Panc1 (cell line): Measurements from ENCODE around the gene C1orf232. TPM values are rescaled to one million over a fixed set of nuclear protein-coding genes. Genes with fewer than 3 reads are reported as not detected.
A peak's percentile ranks its signal among the peaks of the same experiment; 100 is the strongest.

Experiments
- ATAC-seq: fragments of 200-7000 bp; cut with Tn5 transposase; 2 replicates; pipeline ENCODE4 v1.9.1; 2020; ENCODE audit warnings: mild to moderate bottlenecking, moderate library complexity
- BruUV-seq: library from RNA; stranded (reverse); fragments of 400-500 nt; replicated peaks from 2 replicates; lab custom pipeline; 2021; lab: Mats Ljungman, UMichigan
- CTCF ChIA-PET: fragments of 300-600 bp; sonication (Branson Sonifier 250); formaldehyde crosslinking; loops from one replicate; lab custom pipeline; 2022; ENCODE audit warnings: antibody characterized with exemption; lab: Charles Lee
- POLR2A ChIA-PET: fragments of 300-600 bp; sonication (Branson Sonifier 250); formaldehyde crosslinking; loops from one replicate; lab custom pipeline; 2022; ENCODE audit warnings: antibody characterized with exemption; lab: Charles Lee
- DNase-seq: peaks from one replicate; pipeline ENCODE4 v3.0.0-alpha.2; 2010; ENCODE audit warnings: low read depth, low spot score
- H3K27ac ChIP-seq: 2 replicates; pipeline ENCODE4 v1.5.1; 2011; ENCODE audit warnings: mild to moderate bottlenecking, low read length, inconsistent platforms
- H3K27me3 ChIP-seq: fragments of 200-500 bp; sonication (Bioruptor generic); 2 replicates; pipeline ENCODE4 v1.6.0; 2014; ENCODE audit warnings: low read length, inconsistent platforms; ENCODE audit not compliant: control insufficient read depth, insufficient read depth
- H3K36me3 ChIP-seq: fragments of 200-500 bp; sonication (Bioruptor generic); 2 replicates; pipeline ENCODE4 v1.5.1; 2014; ENCODE audit warnings: inconsistent platforms, mild to moderate bottlenecking, low read length, moderate library complexity; ENCODE audit not compliant: control insufficient read depth, insufficient read depth
- H3K4me1 ChIP-seq: 2 replicates; pipeline ENCODE4 v1.5.1; 2011; ENCODE audit warnings: inconsistent platforms, mild to moderate bottlenecking, low read length, moderate library complexity; ENCODE audit not compliant: control insufficient read depth, insufficient read depth
- H3K4me3 ChIP-seq, 2 experiments: 2 replicates each; pipeline ENCODE4 v1.5.1; 2011 to 2012; ENCODE audit warnings: low read depth in 2 of 2, low read length in 2 of 2, mild to moderate bottlenecking in 2 of 2, inconsistent platforms in 1 of 2, moderate library complexity in 1 of 2
- H3K9me3 ChIP-seq: fragments of 200-500 bp; sonication (Bioruptor generic); 2 replicates; pipeline ENCODE4 v1.5.1; 2014; ENCODE audit warnings: low read depth, mild to moderate bottlenecking, inconsistent platforms, low read length, moderate library complexity; ENCODE audit not compliant: control insufficient read depth, insufficient read depth
- POLR2AphosphoS5 ChIP-seq: IDR thresholded peaks from 2 replicates; pipeline ENCODE4 v1.6.1; 2012; ENCODE audit warnings: mild to moderate bottlenecking, low read depth, low read length, moderate library complexity
- SIN3A ChIP-seq: IDR thresholded peaks from 2 replicates; pipeline ENCODE4 v1.6.1; 2012; ENCODE audit warnings: low read depth, mild to moderate bottlenecking, low read length, moderate library complexity, borderline replicate concordance; ENCODE audit not compliant: insufficient read depth
- TCF7L2 ChIP-seq: IDR thresholded peaks from 2 replicates; pipeline ENCODE4 v1.6.1; 2011; ENCODE audit warnings: mild to moderate bottlenecking, low read depth, low read length, inconsistent platforms
- in situ Hi-C: cut with HindIII; loops from 2 replicates; pipeline ENCODE4 v1.10.0; 2016; ENCODE audit warnings: low sequenced_read_pairs, low pct_unique_long_range_greater_than_20kb
- intact Hi-C: fragments of 100-400 bp; cut with micrococcal nuclease; formaldehyde crosslinking; loops from one replicate; pipeline ENCODE4 v1.10.0; 2022; ENCODE audit not compliant: unreplicated experiment
- total RNA-seq: library from RNA; stranded (reverse); gene quantifications from one replicate; pipeline ENCODE4 v1.2.1, GENCODE V29; 2021; ENCODE audit not compliant: unreplicated experiment
- TF ChIP-seq, protein P1 (sequence below): fragments of 450-650 bp; IDR thresholded peaks from 2 replicates; pipeline ENCODE4 v1.5.1; 2017; ENCODE audit warnings: mild to moderate bottlenecking
- TF ChIP-seq, protein P2 (sequence below), 2 experiments: IDR thresholded peaks; 2 replicates each; pipeline ENCODE4 v1.6.1; 2011 to 2012; ENCODE audit warnings: low read depth in 2 of 2, control low read depth in 1 of 2, low read length in 1 of 2, mild to moderate bottlenecking in 1 of 2, moderate library complexity in 1 of 2; ENCODE audit not compliant: insufficient read depth in 1 of 2

Gene C1orf232
- total RNA-seq, 1 experiment from 2014 or later: not detected

GRCh38 chr1:26127235-26128163, 41.3 kb downstream of the C1orf232 start:
- DNase-seq: no peak
- H3K4me1 ChIP-seq: peaks cover 22% of the 10 kb centered on the region
- no peak for ATAC-seq
- no peak overlapping the region for H3K4me3 ChIP-seq
- TF ChIP-seq TCF7L2: no peak
- TF ChIP-seq, protein P1, sequence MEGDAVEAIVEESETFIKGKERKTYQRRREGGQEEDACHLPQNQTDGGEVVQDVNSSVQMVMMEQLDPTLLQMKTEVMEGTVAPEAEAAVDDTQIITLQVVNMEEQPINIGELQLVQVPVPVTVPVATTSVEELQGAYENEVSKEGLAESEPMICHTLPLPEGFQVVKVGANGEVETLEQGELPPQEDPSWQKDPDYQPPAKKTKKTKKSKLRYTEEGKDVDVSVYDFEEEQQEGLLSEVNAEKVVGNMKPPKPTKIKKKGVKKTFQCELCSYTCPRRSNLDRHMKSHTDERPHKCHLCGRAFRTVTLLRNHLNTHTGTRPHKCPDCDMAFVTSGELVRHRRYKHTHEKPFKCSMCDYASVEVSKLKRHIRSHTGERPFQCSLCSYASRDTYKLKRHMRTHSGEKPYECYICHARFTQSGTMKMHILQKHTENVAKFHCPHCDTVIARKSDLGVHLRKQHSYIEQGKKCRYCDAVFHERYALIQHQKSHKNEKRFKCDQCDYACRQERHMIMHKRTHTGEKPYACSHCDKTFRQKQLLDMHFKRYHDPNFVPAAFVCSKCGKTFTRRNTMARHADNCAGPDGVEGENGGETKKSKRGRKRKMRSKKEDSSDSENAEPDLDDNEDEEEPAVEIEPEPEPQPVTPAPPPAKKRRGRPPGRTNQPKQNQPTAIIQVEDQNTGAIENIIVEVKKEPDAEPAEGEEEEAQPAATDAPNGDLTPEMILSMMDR: no peak
- TF ChIP-seq, protein P2, sequence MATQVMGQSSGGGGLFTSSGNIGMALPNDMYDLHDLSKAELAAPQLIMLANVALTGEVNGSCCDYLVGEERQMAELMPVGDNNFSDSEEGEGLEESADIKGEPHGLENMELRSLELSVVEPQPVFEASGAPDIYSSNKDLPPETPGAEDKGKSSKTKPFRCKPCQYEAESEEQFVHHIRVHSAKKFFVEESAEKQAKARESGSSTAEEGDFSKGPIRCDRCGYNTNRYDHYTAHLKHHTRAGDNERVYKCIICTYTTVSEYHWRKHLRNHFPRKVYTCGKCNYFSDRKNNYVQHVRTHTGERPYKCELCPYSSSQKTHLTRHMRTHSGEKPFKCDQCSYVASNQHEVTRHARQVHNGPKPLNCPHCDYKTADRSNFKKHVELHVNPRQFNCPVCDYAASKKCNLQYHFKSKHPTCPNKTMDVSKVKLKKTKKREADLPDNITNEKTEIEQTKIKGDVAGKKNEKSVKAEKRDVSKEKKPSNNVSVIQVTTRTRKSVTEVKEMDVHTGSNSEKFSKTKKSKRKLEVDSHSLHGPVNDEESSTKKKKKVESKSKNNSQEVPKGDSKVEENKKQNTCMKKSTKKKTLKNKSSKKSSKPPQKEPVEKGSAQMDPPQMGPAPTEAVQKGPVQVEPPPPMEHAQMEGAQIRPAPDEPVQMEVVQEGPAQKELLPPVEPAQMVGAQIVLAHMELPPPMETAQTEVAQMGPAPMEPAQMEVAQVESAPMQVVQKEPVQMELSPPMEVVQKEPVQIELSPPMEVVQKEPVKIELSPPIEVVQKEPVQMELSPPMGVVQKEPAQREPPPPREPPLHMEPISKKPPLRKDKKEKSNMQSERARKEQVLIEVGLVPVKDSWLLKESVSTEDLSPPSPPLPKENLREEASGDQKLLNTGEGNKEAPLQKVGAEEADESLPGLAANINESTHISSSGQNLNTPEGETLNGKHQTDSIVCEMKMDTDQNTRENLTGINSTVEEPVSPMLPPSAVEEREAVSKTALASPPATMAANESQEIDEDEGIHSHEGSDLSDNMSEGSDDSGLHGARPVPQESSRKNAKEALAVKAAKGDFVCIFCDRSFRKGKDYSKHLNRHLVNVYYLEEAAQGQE (IDR thresholded peaks at IDR 0.05; ENCODE audit: insufficient read depth in 1 of 2, low read depth in 2 of 2, low read length in 1 of 2): no peak
- TF ChIP-seq POLR2AphosphoS5: no peak
- TF ChIP-seq SIN3A: no peak
- no peaks in the 10 kb centered on the region for H3K27me3 ChIP-seq
- no peaks in the 10 kb centered on the region for H3K9me3 ChIP-seq
- no peaks in the 10 kb centered on the region for H3K36me3 ChIP-seq
- peak overlapping the region; percentile 80 for H3K27ac ChIP-seq
- no TSS peak for BruUV-seq
- POLR2A ChIA-PET: no interaction called here
- CTCF ChIA-PET: interaction anchor here (1.3 kb wide), 1 partner anchor 17 kb away, joined by 8 read pairs; no protein-coding TSS in a partner anchor
- intact Hi-C loops: no loop called here
- in situ Hi-C loops: no loop called here

GRCh38 chr1:26126321-26127084, 42.3 kb downstream of the C1orf232 start:
- peaks cover 31% of the 10 kb centered on the region for H3K4me1 ChIP-seq
- H3K9me3 ChIP-seq: no peaks in the 10 kb centered on the region
- ATAC-seq (peak; percentile 69), DNase-seq (no peak)
- intact Hi-C loops: no loop called here
- H3K27me3 ChIP-seq: no peaks in the 10 kb centered on the region
- in situ Hi-C loops: no loop called here
- CTCF ChIA-PET: interaction anchor here (0.6 to 1.3 kb wide), 2 partner anchors 18 to 231 kb away, joined by 3 to 8 read pairs; no protein-coding TSS in a partner anchor
- peak overlapping the region; percentile 80 for H3K27ac ChIP-seq
- no peak for TF ChIP-seq SIN3A
- TF ChIP-seq TCF7L2: no peak
- TF ChIP-seq, protein P2 (IDR thresholded peaks at IDR 0.05; ENCODE audit: insufficient read depth in 1 of 2, low read depth in 2 of 2, low read length in 1 of 2): no peak
- TF ChIP-seq POLR2AphosphoS5: no peak
- TF ChIP-seq, protein P1: no peak
- H3K36me3 ChIP-seq: no peaks in the 10 kb centered on the region
- POLR2A ChIA-PET: interaction anchor here (0.6 to 0.7 kb wide), 2 partner anchors 81 to 124 kb away, joined by 3 to 5 read pairs; no protein-coding TSS in a partner anchor
- no TSS peak for BruUV-seq
- peak overlapping the region in 1 of 2 experiments; percentile 10; a peak in 1 of 4 replicates for H3K4me3 ChIP-seq
